Breast epithelium (tissue), 3 donors: Measurements from ENCODE around the gene TLX3.

Experiments used
- CTCF ChIP-seq, 3 donors: fragments of 450-650 bp; IDR thresholded peaks; one replicate each; pipeline ENCODE4 v1.5.1; 2016 to 2017; ENCODE audit warnings: antibody characterized with exemption in 3 of 3, mild to moderate bottlenecking in 3 of 3, moderate library complexity in 3 of 3
- POLR2AphosphoS5 ChIP-seq, 3 donors: sonication (generic); formaldehyde crosslinking; IDR thresholded peaks; one replicate each; pipeline ENCODE4 v1.6.1; 2017; ENCODE audit warnings: antibody characterized with exemption in 3 of 3

GRCh38 chr5:171323806-171324632, 15.0 kb downstream of the TLX3 start:
- no peak for TF ChIP-seq CTCF (IDR thresholded peaks at IDR 0.05)
- no peak for TF ChIP-seq POLR2AphosphoS5 (IDR thresholded peaks at IDR 0.05)
